Measurements from ENCODE around the gene REPIN1. TPM values are rescaled to one million over a fixed set of nuclear protein-coding genes. Genes with fewer than 3 reads are reported as not detected.

Gene REPIN1
- total and polyA plus RNA-seq, 9 of the 15 experiments (the other 6 are each of a cell fraction or from before 2014, with no cell fraction given): 8.1 to 283 (median 94.3) TPM

- no peak for TF ChIP-seq ARID3B (CRISPR knock-in tag; IDR thresholded peaks at IDR 0.05; ENCODE audit: borderline replicate concordance)
- peak in 1 of 2 experiments; percentile 20; a peak in 1 of 3 replicates for TF ChIP-seq CBX3 (IDR thresholded peaks at IDR 0.05; ENCODE audit: borderline replicate concordance in 1 of 2, low read length in 2 of 2)
- TF ChIP-seq ZNF586 (CRISPR knock-in tag; conservative IDR thresholded peaks at IDR 0.05): no peak
- TF ChIP-seq MEF2D (tag; conservative IDR thresholded peaks at IDR 0.05; ENCODE audit: low read depth): no peak
- TF ChIP-seq RBM25 (IDR thresholded peaks at IDR 0.05; ENCODE audit: low read depth, low read length, severe bottlenecking): no peak
- TF ChIP-seq TAF1 (IDR thresholded peaks at IDR 0.05; ENCODE audit: control insufficient read depth, extremely low read depth, insufficient read depth, low read length, severe bottlenecking): no peak
- no peak for TF ChIP-seq POLR2A (conservative IDR thresholded peaks at IDR 0.05)
- no peak for TF ChIP-seq HDAC8 (tag; IDR thresholded peaks at IDR 0.05)
- TF ChIP-seq ZNF778 (CRISPR knock-in tag; IDR thresholded peaks at IDR 0.05): no peak
- TF ChIP-seq ZNF274 (IDR thresholded peaks at IDR 0.05; ENCODE audit: borderline replicate concordance, low read depth, low read length): no peak
- TF ChIP-seq ZBTB12 (CRISPR knock-in tag; IDR thresholded peaks at IDR 0.05): no peak
- TF ChIP-seq ZNF639 (CRISPR knock-in tag; conservative IDR thresholded peaks at IDR 0.05 in 1 of 2, IDR thresholded peaks at IDR 0.05 in 1 of 2): no peak
- no peak for TF ChIP-seq ELF2 (CRISPR knock-in tag; IDR thresholded peaks at IDR 0.05)
- 0 out of 2 replicates have a peak, but pooled peaks have one; percentile 7 for TF ChIP-seq NCOR1 (IDR thresholded peaks at IDR 0.05)
- no peak for TF ChIP-seq MTA2 (IDR thresholded peaks at IDR 0.05; ENCODE audit: low read depth)
- TF ChIP-seq ARID3A (IDR thresholded peaks at IDR 0.05; ENCODE audit: borderline replicate concordance, low read depth, low read length): no peak
- no peak for TF ChIP-seq IRF9 (tag; IDR thresholded peaks at IDR 0.05)
- TF ChIP-seq TRIM25 (IDR thresholded peaks at IDR 0.05; ENCODE audit: borderline replicate concordance): peak; percentile 43; the same call in 1 of the 2 replicates
Measured at GRCh38 chr7:150359622-150360362, 8.8 kb upstream of the REPIN1 start (continued).

All from K562 (cell line).